GM21529 (cell line): ENCODE data around the gene NAP1L4.

Experiments
- ATAC-seq: cut with Tn5 transposase; IDR thresholded peaks from one replicate; pipeline ENCODE4 v1.9.1; 2021; ENCODE audit not compliant: unreplicated experiment

The NAP1L4 gene

GRCh38 chr11:2961080-2961479 lies 31.0 kb downstream of the NAP1L4 start:
- ATAC-seq, result no peak

GRCh38 chr11:2960139-2960538 lies 32.0 kb downstream of the NAP1L4 start:
- no peak for ATAC-seq

DNA sequence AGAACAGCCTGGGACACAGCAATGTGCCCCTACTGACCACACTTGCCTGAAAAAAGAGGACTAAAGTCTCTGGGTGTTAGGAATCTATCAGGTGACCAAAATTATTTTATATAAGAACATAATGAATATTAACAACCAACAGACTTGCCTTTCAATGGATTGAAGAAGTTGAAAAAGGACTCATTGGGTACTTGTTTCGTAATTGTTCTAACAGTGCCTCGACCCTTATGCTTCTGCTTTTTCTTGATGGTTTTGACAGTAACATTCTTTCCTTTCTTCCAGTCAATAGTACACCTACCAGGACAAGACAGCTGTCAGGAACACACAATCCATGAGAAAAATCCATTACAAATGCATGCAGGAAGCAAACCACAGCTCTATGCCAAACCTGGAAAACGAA lies 33.9 kb downstream of the NAP1L4 start:
- ATAC-seq, result no peak

GRCh38 chr11:2955906-2956476 lies 36.1 kb downstream of the NAP1L4 start:
- no peak for ATAC-seq

DNA sequence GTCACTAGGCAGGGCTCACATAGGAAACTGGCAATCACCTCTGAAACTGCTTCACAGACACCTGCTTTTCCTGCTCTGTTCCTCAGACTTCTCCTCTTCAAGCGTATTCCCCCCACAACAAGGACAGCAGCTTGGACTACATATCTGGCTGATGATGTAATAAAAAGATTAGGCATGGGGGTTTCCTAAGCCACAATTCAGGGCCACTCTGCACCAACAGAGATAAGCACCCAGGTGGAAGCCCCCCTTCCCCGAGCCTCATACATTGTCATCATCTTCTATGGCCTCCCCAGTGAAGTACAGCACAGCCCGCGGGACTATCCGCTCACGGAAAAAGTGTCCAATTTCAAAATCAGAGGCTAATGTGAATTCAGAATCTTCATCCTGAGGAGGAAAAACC lies 37.9 kb downstream of the NAP1L4 start:
- no peak for ATAC-seq

GRCh38 chr11:2952290-2952689 lies 39.8 kb downstream of the NAP1L4 start:
- ATAC-seq, result no peak

GRCh38 chr11:2951231-2952110 lies 40.7 kb downstream of the NAP1L4 start:
- no peak for ATAC-seq

DNA sequence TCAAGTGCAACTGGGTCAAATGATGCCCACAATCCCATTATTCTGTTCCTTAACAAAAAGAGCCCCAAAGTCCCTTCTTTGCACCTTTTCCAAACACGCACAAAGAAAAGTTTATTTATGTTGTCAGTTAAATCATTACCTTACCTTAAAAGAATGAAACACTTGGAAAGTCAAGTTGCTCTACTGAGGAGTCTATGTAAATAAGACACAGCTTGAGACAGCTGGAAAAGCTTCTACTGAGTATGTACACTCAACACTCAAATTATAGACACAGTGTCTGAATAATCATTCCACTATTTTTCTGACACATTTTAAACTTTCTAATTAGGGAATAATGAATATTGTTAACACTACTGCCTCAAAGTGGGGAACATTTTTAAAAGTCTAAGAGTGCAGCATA lies 41.3 kb downstream of the NAP1L4 start:
- ATAC-seq, result no peak

DNA sequence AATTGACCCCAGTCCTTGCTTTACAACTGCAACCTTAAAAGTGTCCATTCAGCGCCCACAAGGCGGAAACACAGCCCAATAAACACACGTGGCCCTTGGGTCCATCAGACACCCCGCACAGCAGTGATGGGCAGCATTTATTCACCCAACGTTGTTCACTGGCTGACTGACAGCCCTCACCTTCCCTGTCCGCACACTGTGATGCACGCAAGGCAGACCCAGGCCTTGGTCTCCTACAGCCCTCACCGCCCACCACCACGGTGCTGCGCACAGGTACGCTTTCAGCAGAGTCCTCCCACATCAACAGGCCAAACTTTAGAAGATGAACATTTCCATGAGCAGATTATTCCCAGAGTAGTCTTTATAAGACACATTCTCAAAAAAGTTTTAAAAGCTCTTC lies 42.2 kb downstream of the NAP1L4 start:
- no peak for ATAC-seq

DNA sequence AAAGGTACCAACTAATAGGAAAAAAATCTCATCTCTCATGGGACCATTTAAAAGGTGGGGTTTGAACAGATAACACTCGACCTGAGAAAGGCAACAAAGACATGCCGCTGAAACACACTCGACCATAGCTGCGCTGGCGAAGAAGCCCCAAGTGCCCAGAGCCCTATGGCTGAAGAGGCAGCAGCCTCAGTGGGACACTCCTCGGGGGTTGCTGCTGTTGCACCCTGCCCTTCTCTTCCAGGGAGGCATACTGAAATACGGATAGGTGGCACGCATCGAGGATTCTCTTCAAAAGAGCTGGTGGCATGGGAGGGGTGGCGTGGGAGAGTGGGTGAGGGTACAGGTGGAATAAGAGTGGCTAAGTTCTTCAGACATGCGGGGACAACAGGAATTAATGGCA lies 44.4 kb downstream of the NAP1L4 start:
- no peak for ATAC-seq

DNA sequence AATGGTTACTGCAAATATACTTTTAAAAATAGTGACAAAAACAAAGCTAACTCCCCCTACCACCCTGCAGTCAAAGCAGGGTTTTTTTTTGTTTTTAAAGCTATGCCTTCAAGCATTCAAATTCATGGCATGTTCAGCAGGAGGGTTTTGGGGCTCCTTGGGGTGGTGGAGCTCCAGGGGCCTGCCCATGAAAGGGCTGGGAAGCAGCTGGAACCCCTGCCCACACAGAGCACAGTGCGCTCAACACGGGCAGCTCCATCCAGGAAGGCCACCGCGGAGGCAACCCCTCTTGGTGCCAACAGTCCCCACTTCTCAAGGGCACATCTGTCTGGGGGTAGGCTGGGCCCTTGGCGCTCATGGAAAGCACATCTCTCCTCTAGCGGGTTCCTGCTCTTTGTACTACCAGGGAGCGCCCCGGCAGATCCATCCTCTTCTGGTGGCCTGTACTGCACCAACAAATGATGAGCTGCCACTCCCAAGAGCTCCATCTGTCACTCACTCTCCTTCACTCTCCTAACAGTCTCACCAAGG lies 46.3 kb downstream of the NAP1L4 start:
- no peak for ATAC-seq

GRCh38 chr11:2945031-2945756 lies 46.9 kb downstream of the NAP1L4 start:
- ATAC-seq, result no peak

- ATAC-seq, result no peak
These were observed 47.6 kb downstream of the NAP1L4 start for GRCh38 chr11:2944530-2944929.

DNA sequence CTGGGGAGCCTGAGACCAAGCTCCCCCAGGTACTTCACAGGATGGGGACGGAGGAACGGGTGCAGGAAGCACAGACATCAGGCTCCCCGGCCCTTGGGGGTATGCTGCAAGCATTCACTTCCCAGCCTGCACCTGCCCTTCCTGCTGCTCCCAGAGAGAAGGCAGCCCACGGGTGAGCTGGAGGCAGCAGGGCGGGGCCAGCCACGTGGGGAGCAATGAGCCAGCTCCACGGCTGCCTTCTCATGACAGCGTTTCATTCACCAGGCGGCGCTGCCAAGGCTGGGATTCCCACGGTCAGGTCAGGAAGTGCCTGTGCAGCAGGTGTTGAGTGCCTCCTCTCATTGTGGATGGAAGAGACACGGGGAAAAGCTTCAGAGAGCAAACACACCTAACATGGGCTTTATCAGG lies 48.4 kb downstream of the NAP1L4 start:
- ATAC-seq, result no peak

GRCh38 chr11:2942872-2943710 lies 49.0 kb downstream of the NAP1L4 start:
- no peak for ATAC-seq

DNA sequence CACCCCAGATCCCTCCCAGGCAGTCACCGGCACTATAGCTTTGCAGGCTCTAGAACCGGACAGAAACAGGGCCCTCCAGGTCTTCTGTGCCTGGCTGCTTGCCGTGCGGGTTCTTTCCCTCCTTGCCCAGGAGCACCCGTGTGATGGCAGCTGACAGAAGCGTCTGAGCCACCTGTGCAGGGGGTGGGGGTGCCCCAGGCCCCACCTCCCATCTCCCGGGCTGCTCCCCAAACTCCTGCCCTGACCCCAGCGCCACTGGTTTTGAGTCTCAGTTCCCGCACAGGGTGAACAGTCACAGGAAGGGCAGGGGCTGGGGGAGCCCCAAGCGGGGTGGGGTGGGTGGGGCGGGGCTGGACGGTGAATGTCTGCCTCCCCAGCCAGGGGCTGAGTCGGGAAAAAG lies 49.7 kb downstream of the NAP1L4 start:
- ATAC-seq, result no peak

DNA sequence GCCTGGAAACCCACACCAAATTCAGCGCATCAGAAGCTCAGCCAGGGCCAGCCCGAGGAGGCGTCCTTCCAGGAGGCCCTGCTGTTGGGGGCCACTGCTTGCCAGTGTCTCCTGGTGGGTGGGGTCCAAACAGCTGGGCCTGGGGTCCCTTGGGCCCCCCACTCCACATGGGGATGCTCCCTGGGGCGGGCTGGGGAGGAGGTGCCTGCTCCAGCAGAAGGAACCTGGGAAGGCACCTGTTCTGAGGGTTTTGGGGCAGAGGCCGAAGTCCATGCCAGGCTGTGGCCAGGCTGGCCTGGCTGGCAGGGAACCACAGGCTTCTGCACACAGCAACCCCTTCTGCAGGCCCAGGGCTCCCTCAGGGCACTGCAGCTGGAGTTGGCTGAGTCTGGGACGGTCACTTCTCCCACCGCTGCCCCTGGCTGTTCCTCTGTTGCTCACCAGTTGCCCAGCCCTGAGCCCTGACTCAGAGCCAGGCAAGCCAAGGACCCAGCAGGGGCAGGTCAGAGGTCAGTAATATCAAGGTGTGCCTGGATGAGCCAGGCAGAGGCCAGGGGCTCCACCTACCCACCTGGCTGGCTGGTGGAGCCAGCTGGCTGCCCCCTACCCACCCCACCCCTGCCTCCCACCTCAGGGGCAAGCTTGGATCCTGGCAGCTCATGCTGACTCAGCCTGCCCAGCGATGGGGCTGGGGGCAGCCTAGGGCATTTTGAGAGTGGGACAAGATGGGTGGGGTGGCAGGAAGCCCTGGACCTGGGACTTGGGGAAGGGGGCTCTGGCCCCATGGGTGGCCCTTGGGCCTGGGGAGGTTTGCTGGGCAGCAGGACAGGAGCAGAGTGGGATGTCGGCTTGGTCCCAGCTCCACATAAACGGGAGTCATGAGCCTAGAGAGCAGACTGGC lies 51.0 kb downstream of the NAP1L4 start:
- no peak for ATAC-seq

DNA sequence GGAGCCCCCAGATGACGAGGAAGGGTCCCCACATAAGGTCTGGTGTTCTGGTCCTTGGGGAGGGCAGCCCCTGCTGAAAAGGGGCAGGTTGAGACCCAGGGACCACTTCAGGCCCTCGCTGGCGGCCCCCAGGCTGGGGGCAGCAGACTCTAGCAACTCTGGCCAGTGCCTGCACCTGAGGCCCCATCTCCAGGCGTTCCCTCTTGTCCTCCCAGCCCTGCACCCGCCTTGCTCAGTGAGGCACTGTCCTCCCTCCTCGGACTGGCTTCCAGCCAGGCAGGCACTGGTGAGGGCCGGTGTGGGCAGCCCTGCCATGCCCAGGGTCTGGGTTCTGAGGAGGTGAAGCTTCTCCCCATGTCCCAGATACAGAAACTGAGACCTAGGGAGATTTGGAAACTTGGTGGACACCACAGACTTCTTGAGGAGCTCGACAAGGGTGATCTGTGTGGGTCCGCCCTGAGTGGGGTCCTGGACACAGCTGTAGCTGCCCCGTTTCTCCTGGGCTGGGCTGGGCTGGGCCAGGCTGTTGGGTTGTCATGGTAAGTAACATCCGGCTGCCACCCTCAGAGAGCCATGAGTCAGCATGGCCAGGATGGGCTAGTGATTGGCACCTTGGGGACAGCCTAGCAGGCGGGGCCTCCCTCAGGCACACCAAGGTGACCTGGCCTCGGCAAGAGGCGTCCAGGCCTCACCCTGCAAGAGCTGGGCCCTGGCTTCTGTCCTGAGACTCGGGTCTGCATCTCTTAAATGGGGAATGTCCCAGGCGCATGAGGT lies 51.8 kb downstream of the NAP1L4 start:
- ATAC-seq, result no peak
